HG02623 (cell line): ENCODE measurements around the gene OBSCN.

ENCODE experiments used
- ATAC-seq: cut with Tn5 transposase; IDR thresholded peaks from one replicate; pipeline ENCODE4 v1.9.1; 2021; ENCODE audit warnings: moderate library complexity; ENCODE audit not compliant: unreplicated experiment

Gene OBSCN

DNA sequence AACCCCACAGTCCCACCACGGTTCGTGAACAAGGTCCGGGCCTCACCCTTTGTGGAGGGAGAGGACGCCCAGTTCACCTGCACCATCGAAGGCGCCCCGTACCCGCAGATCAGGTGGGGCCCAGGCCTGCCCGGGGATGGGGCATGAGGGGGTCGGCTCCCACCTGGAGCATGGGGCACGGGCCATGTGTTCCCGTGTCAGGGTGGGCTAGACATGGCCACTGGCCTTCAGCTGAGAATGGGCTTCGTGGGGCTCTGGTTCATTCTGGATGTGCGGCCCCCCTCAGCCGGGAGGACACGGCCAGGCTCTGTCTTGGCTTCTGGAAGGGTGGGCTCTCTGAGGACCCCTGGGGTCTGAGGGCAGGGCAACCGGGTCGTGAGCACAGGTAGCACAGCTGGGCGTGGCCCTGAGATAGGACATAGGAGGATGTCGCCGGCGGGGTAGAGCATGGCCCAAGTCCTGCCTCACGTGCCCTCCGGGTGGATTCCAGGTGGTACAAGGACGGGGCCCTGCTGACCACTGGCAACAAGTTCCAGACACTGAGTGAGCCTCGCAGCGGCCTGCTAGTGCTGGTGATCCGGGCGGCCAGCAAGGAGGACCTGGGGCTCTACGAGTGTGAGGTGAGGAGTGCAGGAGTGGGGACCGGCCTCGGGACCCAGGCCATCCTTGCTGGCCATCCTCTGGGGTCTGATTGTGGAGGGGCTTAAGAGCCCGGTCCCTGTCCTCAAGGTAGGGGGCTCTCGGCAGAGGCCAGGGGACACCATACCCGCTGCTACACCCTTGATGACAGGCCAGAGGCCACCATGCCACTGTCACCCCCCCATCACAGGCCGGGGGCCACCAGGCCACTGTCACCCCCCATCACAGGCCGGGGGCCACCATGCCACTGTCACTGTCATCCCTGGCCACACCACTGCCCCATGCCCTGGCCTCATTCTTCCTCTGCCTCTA is 143.3 kb downstream of the OBSCN start:
- no peak for ATAC-seq

DNA sequence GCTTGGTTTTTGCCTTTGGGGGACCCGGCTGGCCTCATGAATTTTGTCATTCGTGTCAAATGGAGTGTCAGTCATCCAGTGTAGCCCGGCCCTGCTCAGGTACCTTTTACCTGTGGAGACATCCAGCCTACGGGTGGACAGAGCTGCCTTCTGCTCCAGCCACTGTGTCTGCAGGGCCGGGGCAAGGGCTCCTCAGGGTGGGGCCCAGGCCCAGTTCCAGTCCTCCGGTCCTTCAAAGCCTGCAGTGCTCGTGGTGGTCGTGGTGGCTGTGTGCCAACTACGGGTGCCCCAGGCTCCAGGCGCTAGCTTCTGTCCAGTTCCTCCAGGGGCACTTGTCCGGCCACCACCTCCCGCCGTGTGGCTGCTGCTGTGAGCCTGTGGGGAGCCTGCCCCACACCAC is 144.0 kb downstream of the OBSCN start:
- ATAC-seq: no peak

DNA sequence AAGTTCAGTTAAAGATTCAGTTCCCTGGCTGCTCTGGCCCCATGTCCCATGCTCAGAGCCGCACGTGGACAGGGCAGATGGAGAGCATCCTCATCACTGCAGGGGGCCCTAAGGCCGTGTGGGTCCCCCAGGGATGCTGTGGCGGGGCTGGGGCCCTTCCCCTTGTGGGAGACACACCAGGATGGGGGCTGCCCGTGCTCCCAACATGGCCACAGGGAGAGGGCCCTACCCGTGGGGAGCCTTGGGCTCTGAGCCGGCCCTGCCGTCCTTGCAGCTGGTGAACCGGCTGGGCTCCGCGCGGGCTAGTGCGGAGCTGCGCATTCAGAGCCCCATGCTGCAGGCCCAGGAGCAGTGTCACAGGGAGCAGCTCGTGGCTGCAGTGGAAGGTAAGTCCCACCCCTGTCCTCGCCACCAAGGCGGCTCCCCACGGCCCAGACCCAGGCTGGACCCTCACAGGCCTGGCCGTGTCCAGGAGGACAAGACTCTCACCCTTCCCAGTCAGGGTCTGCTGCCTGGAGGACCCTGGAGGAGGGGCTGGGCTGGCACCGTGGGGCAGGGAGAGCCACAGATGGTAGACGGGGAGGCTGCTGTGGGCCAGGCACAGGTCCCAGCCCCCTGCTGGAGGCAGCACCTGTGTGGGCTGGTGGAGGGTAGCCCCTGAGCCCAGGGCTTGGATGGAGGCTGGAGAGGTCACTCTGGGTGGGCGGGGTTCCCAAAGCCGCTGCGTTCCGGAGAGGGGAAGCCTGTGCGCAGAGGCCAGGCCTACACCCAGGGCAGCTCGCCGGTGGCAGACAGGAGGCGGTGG is 145.0 kb downstream of the OBSCN start:
- no peak for ATAC-seq

DNA sequence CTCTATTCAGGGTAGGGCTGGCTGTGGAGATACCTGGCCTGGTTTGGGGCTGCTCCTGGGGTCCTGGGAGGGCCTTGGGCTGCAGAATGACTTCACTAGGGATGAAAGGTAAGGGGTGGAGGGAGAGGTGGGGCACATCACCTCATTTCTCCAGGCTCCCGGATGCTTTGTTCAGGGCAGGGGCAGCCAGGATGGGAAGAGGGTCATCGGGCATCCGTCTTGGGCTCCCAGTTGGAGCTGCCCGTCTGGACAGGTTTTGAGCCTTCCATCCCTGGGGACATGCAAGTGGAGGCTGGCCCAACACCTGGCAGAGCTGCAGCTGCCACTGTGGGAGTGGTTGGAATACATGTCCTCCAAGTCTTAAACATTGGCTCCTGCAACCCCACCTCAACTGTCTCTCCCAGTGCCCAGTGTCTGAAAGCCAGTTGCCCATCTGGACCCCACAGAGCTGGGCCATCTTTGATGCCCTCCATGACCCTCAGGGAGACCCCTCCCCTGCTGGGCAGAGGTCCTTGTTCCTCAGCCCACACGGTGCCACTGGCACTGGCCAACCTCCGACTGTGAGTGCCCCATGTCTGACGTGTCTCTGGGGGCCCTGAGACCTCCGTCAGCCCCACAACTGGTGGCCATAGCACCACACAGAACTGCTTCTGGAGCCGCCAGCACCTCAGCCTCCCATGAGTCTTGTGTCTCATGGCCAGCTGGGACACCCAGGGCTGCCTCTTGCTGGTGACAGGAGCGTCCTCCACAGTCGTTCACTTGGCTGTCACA is 145.9 kb downstream of the OBSCN start:
- no peak for ATAC-seq

DNA sequence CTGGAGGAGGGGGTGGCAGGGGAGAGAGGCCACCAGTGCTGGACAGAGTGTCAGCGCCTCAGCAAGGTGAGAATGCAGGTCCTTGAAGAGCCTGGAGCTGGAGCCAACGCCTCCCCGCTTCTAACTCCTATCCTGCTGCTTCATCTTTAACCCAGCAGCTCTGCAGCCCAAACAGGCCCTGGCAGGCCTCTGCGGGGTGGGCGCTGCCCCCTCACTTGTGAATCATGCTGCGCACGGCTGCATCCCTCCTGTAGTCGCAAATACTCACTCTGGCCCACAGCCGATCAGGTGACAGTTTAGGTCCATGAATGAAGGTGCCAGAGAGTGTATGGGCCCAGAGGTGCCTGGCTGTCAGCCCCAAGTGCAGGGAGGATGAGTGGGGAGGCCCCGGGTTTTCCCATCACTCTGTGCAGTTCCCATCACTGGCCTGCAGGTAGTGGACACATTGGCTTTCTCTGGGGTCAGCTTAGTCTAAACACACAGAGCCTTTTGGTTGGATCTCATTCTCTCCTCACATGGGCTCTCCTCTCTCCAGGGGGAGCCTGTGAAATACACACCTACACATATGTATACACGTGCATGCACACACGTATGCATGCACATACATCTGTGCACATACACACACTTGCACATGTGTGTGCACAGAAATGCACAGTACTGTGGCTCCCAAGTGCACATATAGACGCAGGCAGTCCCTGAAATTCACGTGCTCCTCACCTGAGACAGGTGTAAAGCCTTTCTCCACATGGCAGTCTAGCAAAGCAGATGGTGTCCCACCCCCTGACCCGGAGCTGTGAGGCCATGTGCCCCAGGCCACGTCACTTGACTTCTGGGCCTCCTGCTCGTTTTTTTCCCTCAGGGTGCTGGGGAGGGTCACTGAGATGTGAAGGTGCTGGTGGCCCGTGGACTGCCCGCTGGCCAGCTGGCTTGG is 146.8 kb downstream of the OBSCN start:
- no peak for ATAC-seq

DNA sequence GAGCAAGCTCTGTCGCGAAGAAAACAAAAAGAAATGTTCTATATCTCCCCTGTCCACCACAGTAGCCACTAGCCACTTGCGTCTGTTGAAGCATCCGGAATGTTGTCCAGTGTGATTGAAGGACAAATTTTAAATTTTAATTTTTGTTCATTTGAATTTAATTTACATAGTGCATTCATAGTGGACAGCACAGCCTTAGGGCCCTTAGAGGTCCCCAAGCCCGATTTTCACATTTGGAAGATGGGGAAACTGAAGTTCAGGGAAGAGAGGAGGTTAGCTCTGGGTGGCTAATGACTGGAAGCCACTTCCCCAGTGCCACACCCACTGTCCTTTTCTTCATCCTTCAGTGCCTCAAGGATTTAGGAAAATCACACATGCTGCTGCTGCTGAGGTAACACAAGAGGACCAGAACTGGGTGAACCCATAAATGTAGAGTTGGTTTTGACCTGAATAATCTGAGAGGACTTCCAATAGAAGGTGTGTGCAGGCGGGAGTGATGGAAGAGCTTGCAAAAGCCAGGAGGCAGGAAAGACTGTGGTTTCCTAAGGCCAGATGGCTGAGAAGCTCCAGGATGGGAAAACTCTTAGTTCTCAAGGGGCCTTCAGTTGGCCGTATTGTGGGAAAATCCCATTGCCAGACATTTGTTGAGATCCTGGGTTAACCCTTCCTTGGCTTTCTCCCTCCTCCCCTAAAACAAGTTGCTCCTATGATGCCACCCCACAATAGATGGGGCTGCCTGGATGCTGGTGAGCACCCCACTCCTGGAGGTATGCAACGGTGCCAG is 149.2 kb downstream of the OBSCN start:
- ATAC-seq: no peak

DNA sequence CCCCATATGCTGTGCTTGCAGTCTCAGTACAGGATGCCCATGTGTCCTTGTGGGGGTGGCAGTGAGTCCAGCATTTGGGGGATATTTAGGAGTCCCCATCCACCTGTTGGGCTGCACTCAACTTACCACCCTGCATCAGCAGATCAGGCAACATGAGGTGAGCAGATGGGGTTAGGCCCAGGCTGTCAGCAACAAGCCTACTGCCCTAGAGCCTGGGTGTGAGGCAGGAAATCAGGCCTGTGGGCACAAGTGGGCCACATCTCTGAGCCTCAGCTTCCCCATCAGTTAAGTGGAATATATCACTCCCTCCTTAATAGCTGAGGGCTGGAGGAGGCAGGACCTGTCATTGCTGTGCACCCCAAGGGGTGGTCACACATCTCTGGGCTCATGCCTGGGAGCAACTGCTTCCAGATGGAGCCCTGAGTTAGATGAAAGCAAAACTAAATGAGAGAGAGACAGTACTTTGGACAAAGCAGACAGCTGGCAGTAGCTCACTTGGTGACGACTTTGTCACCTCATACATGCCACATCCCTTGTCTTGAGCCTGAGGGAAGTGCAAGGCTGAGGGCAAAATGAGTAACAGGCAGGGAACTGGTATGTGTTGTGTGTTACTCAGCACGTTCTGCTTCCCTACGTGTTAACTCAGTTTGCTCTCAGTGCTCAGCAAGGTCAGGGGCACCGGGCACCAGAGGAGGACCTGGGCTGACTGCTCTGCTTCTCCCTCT is 150.4 kb downstream of the OBSCN start:
- ATAC-seq: no peak

DNA sequence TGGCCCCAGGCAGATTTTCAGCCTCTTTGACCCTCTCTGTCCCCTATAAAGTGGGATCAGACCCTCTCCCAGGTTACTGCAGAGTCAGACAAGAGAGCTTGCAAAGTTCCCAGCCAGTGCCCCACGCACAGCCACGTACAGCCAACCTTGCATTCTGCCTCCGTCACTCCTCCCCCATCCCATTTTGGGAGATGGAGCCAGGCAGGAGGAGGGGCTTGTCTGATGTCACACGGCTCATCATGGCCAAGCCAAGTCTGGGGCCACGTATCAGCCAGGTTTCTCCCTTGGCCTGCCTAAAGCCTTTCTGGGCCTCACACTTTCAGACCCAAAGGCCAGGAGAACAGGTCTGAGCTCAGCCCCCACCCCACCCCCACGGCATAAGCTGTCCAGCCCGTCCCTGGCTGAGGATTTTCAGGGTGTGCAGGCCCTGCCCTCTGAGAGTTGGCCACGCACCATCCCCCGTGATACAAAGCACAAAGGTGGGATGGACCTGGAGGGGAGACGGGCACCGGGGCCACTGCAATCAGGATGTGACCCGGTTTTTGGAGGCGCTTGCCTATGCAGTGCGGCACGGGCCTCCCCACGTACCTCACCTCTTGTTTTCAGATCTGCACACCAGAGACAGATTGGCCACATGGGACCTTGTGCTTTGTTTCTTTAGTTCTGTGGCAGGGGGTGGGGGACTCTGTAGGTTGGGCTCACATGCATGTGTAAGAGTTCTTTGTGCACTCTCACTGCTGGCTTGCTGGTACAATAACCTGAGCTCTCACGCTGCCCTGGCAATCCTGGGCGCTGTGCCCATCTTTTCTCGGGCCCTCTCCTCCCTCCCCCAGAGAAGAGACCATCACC is 151.1 kb downstream of the OBSCN start:
- ATAC-seq: no peak

DNA sequence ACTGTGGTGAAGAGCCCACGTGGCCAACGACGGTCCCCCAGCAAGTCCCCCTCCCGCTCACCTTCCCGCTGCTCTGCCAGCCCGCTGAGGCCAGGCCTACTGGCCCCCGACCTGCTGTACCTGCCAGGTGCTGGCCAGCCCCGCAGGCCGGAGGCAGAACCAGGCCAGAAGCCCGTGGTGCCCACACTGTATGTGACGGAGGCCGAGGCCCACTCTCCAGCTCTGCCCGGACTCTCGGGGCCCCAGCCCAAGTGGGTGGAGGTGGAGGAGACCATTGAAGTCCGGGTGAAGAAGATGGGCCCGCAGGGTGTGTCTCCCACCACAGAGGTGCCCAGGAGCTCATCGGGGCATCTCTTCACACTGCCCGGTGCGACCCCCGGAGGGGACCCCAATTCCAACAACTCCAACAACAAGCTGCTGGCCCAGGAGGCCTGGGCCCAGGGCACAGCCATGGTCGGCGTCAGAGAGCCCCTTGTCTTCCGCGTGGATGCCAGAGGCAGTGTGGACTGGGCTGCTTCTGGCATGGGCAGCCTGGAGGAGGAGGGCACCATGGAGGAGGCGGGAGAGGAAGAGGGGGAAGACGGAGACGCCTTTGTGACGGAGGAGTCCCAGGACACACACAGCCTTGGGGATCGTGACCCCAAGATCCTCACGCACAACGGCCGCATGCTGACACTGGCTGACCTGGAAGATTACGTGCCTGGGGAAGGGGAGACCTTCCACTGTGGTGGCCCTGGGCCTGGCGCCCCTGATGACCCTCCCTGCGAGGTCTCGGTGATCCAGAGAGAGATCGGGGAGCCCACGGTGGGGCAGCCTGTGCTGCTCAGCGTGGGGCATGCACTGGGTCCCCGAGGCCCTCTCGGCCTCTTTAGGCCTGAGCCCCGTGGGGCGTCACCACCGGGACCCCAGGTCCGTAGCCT is 152.0 kb downstream of the OBSCN start:
- ATAC-seq: no peak

DNA sequence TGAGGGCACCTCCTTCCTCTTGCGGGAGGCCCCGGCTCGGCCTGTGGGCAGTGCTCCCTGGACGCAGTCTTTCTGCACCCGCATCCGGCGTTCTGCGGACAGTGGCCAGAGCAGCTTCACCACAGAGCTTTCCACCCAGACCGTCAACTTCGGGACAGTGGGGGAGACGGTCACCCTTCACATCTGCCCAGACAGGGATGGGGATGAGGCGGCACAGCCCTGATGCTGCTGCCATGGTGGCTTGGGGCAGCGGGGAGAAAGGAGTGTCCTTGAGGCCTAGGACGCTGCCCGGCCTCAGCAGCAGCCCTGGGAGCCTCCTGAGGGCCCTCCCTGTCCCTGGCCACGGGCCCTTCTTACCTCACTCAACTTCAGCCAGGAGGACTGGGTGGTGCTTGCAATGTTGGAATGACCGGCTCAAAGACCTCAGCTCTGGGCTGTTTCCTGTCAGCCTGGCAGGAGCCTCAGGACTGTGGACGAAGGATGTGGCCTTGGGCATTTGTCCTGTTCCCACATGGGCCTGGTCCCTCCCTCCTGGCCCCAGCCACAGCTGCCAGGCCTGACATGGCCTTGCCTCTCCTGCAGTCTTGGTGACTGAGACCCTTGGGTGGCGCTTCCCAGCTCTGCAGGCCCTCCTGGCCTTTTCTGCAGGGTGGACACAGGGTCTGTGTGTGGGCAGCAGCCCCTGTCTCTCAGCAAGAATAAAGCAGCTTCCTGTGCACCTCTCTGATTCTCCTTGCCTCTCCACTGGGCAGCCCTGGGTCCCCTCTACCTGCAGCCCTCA is 152.9 kb downstream of the OBSCN start:
- no peak for ATAC-seq

DNA sequence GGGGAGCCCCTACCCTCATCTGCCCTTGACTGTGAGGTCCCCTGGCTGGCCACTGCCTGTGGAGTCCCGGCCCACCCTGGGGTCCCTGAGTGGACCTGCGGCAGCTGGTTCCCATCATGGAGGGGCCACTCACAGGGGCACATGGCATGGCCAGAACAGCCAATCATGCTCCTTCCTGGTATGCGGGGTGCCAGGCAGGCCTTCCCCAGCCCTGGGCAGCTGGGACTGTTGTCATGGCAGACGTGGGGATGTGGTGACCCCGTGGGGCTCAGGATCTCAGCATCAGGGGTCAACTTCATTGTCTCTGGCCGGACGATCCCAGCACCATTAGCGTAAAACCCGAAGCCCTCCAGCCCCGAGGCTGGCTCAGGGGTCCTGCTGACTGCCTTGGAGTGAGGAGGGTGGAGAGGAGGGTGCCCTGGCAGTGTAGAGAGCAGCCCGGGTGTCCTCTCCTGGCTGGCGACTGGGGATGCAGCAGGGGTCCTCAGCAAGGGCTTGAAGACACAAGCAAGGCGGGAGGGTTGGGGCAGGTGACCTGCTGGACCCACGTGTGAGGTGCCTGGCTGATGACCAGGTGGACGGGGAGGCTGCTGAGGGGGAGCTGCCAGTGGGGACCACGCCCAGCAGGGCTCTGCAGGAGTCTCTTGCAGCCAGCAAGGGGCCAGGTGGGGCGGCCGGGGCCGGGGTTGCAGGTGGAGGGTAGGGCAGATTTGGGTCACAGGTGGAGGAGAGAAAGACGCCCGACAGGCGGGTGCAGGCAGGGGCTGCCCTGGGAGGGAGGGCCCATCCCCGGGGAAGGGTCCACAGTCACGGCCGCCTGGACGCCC is 153.7 kb downstream of the OBSCN start:
- ATAC-seq: no peak

DNA sequence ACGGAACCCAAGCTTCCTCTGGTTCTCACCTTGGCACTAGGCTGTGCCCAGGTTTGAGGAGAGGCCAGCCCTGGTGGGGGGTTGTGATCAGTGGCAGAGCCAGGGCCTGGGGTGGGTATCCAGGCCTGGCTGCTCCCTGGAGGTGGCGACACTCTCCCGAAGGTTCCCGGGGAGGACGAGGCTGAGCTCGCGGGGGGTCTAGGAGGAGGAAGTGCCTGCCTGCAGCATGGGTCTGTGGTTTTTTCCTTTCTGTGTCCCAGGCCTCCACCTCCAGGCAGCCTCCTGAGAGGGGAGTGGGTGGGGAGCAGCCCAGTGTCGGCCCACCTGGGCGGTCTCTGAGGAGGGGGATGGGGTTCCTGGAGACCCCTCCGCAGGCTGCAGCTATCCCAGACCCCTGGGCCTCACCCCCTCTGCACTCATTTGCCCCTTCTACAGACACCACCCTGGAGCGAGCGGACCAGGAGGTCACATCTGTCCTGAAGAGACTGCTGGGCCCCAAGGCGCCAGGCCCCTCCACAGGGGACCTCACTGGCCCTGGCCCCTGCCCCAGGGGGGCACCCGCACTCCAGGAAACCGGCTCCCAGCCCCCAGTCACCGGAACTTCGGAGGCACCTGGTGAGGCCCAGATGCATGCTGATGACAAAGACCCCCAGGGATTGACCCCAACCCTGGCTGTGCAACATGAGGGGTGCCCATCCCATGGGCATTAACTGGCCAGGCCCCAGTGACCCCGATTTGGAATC is 154.5 kb downstream of the OBSCN start:
- ATAC-seq: no peak

DNA sequence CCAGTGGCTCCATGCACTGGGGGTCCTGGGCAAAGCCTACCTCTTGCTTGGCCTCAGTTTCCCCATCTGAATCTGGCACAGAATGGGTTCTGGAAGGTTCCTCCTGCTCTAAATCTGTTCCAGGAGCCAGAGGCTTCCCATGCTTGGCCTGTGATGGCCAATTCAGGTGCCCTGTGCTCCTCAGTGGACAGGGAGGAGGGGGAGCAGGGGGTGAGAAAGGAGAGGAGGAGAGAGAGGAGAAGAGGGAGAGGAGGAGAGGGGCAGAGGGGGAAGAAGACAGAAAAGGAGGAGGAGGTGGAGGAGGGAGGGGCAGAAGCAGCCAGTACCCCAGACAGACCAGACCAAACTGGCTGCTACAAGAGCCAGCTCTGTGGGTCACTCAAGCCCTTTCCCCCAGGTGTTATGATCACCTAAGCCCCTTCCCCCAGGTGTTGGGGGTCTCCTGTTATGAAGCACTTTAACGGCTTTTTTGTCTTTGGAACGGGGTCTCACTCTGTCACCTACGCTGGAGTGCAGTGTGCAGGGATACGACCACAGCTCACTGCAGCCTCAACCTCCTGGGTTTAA is 155.1 kb downstream of the OBSCN start:
- no peak for ATAC-seq

DNA sequence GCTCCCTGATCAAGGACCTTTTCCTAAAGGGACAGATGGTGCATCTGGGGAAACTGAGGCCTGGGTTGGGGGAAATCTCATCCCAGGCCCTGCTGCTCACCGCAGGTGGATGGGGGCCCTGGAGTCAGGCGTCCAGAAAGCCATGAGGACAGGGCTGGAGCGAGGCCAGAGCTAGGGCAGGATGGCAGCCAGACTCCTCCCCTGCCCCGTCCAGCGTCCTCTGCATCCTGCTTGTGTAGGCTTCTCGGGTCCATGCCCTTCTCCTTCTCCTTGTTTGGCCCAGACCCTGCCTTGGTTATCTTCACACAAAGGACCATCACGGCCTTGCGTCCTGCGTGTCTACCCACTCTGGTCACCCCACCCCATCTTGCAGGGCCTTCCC is 155.8 kb downstream of the OBSCN start:
- ATAC-seq: no peak
